ENCODE data around the gene SQSTM1. TPM values are rescaled to one million over a fixed set of nuclear protein-coding genes. Genes with fewer than 3 reads are reported as not detected.

Gene SQSTM1
- total RNA-seq, 2 donors from 2014 or later: 375 to 469 TPM

- H3K27me3 ChIP-seq (replicated peaks; ENCODE audit: insufficient read depth): no peaks in the 10 kb centered on the region
- H3K36me3 ChIP-seq: no peaks in the 10 kb centered on the region
- peaks cover 22 to 35% of the 10 kb centered on the region in 2 donors for H3K4me1 ChIP-seq (ENCODE audit: control insufficient read depth in 1 of 2, low read depth in 2 of 2)
- DNase-seq (ENCODE audit: low spot score): no peak
- H3K4me3 ChIP-seq: no peak overlapping the region
- no peak for TF ChIP-seq CTCF (IDR thresholded peaks at IDR 0.05)
- no peaks in the 10 kb centered on the region for H3K9me3 ChIP-seq
- H3K27ac ChIP-seq: no peak overlapping the region
- ATAC-seq (ENCODE audit: insufficient number of reproducible peaks, low FRiP score, low read depth): no peak
Observed at GRCh38 chr5:179815491-179816249, 5.0 kb upstream of the SQSTM1 start.

- no peaks in the 10 kb centered on the region for H3K9me3 ChIP-seq
- peak overlapping the region; percentile 75 for H3K4me3 ChIP-seq
- peak overlapping the region in 1 of 2 donors; percentile 39 for H3K27ac ChIP-seq
- DNase-seq (ENCODE audit: low spot score) (no peak), ATAC-seq (ENCODE audit: insufficient number of reproducible peaks, low FRiP score, low read depth) (no peak)
- no peaks in the 10 kb centered on the region for H3K27me3 ChIP-seq (replicated peaks; ENCODE audit: insufficient read depth)
- H3K36me3 ChIP-seq: no peaks in the 10 kb centered on the region
- no peak for TF ChIP-seq CTCF (IDR thresholded peaks at IDR 0.05)
- peaks cover 22 to 35% of the 10 kb centered on the region in 2 donors for H3K4me1 ChIP-seq (ENCODE audit: control insufficient read depth in 1 of 2, low read depth in 2 of 2)
Observed at GRCh38 chr5:179816401-179816795, 4.3 kb upstream of the SQSTM1 start.

GRCh38 chr5:179816796-179817469 lies 3.8 kb upstream of the SQSTM1 start:
- ATAC-seq (ENCODE audit: insufficient number of reproducible peaks, low FRiP score, low read depth): no peak
- Histone ChIP-seq H3K36me3 (no peaks in the 10 kb centered on the region), H3K9me3 (no peaks in the 10 kb centered on the region), H3K4me1 (ENCODE audit: control insufficient read depth in 1 of 2, low read depth in 2 of 2) (peaks cover 23 to 36% of the 10 kb centered on the region in 2 donors), H3K27me3 (replicated peaks; ENCODE audit: insufficient read depth) (no peaks in the 10 kb centered on the region), H3K4me3 (peak overlapping the region; percentile 75), H3K27ac (peak overlapping the region in 1 of 2 donors; percentile 39)
- TF ChIP-seq CTCF (IDR thresholded peaks at IDR 0.05): no peak
- no peak for DNase-seq (ENCODE audit: low spot score)

DNA sequence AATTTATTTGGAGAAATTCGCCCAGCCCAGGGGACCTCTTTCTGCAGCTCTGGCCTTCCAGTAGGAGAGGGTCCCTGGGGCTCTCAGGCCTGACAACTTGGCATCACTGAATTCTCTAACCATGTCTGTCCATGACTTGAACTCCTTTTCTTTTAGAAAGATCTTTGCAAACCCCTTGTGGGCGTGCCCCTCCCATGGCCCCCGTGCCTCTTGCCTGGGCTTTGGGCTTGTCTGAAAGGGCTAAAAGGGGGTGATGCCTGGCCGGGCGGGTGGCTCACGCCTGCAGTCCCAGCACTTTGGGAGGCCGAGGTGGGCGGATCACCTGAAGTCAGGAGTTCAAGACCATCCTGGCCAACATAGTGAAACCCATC lies 3.2 kb upstream of the SQSTM1 start:
- Histone ChIP-seq H3K9me3 (no peaks in the 10 kb centered on the region), H3K4me3 (peak overlapping the region; percentile 75), H3K36me3 (peaks cover 3% of the 10 kb centered on the region), H3K27me3 (replicated peaks; ENCODE audit: insufficient read depth) (no peaks in the 10 kb centered on the region), H3K27ac (peak overlapping the region in 1 of 2 donors; percentile 39), H3K4me1 (ENCODE audit: control insufficient read depth in 1 of 2, low read depth in 2 of 2) (peaks cover 28 to 42% of the 10 kb centered on the region in 2 donors)
- ATAC-seq (ENCODE audit: insufficient number of reproducible peaks, low FRiP score, low read depth) (no peak), DNase-seq (ENCODE audit: low spot score) (no peak)
- TF ChIP-seq CTCF (IDR thresholded peaks at IDR 0.05): no peak

- Histone ChIP-seq H3K9me3 (no peaks in the 10 kb centered on the region), H3K27ac (peak overlapping the region; percentile 100), H3K36me3 (peaks cover 10% of the 10 kb centered on the region), H3K4me1 (ENCODE audit: control insufficient read depth in 1 of 2, low read depth in 2 of 2) (peaks cover 34 to 48% of the 10 kb centered on the region in 2 donors), H3K4me3 (peak overlapping the region; percentile 99), H3K27me3 (replicated peaks; ENCODE audit: insufficient read depth) (no peaks in the 10 kb centered on the region)
- TF ChIP-seq CTCF (IDR thresholded peaks at IDR 0.05): no peak
- DNase-seq (ENCODE audit: low spot score) (no peak), ATAC-seq (ENCODE audit: insufficient number of reproducible peaks, low FRiP score, low read depth) (no peak)
Observed at GRCh38 chr5:179817890-179818745, 2.6 kb upstream of the SQSTM1 start.
